ENCODE data around the gene MACO1.
"Not testable (repeated sequence)": the region's sequence is repeated elsewhere in the genome, so short reads cannot be mapped to it uniquely, and the experiment has no call there.

MACO1 gene

DNA sequence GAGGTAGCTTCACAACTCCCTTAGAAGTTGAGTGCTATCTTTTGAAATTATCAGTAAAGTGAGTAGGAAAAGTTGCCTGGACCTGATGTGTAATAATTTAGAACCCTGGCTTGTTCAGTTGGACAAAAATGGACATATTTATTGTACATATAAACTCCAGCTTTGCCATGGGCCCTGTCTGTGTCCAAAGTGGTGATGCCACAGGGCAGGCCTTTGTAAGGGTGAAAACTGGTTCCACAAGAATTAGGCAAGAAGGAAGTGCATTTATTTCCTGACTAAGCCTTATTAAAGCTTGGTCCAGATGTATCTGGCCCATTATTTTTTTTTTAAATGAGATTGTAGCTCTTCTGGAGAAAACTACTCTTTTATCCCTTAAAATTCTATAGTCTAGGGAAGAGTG is 47.9 kb downstream of the MACO1 start:
- H3K4me3 ChIP-seq (ENCODE audit: low read length), result no peak overlapping the region
- DNase-seq (ENCODE audit: low read depth, low spot score), result no peak

DNA sequence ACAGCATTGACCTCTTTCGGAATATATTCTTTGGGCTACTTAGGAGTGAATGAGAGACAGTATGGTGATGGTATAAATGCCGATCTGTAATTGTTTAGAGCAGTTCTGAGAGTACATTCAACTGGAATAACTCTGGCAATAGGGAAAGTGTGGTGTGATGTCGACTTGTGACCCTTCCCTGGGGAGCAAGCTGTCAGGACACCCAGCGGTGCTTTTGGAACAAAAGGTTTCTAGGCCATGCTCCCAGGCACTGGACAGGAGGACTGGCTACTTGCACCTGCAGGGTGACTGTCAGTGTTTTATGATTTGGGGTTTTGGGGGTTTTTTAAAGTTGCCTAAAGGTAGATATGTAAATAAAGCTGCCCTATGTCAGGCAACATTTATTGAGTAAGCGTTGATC is 50.9 kb downstream of the MACO1 start:
- H3K4me3 ChIP-seq (ENCODE audit: low read length), result no peak overlapping the region
- DNase-seq (ENCODE audit: low read depth, low spot score), result no peak

DNA sequence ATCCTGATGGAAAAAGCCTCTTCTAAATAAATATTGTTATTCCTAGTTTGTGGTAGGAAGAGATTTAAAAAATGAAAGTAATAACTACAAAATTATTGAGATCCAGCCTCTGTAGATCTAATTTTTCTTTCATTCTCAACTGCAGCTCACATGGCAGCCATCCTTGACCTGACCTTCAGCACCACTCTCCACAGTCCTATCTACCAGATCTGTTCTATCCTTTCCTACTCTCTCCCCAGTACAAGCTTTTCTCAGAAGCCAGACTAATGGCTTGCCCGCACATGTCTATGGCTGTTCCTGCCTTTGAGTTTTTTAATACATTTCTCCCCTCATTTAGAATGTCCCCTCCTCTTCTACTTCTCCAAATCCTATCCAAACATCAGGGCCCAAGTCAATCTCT is 51.5 kb downstream of the MACO1 start:
- no peak overlapping the region for H3K4me3 ChIP-seq (ENCODE audit: low read length)
- DNase-seq (ENCODE audit: low read depth, low spot score), result no peak

DNA sequence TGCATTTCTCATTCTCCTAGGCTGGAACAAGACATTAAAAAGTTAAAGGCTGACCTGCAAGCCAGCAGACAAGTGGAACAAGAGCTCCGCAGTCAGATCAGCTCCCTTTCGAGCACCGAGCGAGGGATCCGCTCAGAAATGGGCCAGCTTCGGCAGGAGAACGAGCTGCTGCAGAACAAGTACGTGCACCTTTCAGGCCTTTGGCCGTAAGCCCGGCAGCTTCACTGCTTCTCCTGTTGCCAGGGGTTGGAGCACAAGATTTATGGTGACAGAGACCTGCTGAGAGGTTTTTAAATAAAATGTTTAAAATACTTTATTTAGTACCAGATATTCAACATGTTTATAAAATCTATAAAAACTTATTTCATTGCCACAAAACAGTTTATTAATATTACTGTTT is 53.4 kb downstream of the MACO1 start:
- H3K4me3 ChIP-seq (ENCODE audit: low read length), result no peak overlapping the region
- no peak for DNase-seq (ENCODE audit: low read depth, low spot score)

DNA sequence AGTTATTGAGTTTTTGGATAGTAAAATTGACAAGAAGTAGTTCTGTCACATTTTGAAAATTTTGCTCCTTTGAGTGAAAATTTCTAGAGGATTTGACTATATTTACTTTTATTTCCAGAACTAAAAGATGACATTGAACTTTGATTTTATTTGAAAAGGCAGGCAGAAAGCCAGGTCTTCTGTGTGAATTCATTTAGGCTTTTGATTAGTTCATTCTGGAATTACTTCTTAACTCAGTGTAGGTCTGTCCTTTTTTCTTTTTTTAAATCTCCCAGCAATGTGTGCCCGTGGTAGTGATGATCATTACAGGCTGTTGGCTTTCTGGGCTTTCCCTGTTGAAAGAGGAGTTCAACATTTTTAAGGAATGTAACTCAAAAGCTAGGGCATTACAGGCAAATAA is 53.8 kb downstream of the MACO1 start:
- DNase-seq (ENCODE audit: low read depth, low spot score), result no peak

DNA sequence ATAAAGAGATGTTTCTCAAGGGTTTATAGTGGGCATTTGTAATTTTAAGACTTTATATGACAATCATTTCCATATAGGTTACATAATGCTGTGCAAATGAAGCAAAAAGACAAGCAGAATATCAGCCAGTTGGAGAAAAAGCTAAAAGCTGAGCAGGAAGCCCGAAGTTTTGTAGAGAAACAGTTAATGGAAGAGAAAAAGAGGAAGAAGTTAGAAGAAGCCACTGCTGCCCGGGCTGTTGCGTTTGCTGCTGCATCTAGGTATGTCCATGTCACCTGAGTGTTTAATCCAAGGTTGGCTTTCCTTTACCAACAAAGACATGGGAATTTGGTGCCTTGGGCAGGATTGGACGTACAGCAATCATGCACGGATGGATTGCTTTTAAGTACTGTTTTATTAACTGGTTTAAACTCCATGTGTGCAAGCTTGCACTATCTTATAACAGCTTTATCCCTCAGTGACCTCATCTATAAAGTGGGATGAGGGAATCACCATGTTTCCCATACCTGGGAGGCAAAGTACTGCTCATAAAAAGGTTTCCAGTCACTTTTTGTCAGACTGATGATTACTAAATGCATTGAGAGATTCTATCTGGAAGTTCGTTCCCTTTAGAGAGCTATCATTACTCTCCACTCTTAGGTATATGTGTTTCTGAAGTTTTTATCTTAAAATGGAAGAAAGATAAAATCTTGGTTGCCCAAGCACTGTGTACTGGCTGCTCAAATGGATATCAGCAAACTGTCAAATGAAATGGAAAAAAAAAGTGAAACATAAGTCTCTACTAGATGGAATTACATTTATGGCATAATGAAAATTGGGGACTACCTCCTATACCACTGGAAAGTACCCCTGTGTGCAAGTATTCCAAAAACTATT is 55.1 kb downstream of the MACO1 start:
- H3K4me3 ChIP-seq (ENCODE audit: low read length), result no peak overlapping the region
- no peak for DNase-seq (ENCODE audit: low read depth, low spot score)

More for the DNA sequence above, 53.8 kb downstream of the MACO1 start:
- no peak overlapping the region for H3K4me3 ChIP-seq (ENCODE audit: low read length)

DNA sequence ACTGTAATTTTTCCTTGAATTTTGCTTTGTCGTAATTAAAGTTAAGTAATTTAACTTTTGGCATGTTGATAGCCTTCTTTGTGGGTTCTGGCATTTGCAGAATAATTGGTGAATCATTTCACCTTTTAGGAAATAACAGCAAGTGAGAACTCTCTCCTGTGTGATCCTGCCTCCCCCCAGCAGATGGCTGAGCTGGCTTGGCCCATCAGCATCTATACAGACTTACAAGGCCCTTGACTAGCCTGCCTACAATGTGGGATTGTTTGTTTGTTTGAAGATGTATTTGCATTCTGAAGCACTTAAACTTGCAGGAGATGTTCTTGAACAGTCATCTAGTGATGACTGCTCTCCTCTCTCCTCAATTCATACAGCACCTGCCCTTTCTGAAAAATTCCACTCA is 55.9 kb downstream of the MACO1 start:
- no peak overlapping the region for H3K4me3 ChIP-seq (ENCODE audit: low read length)
- no peak for DNase-seq (ENCODE audit: low read depth, low spot score)

DNA sequence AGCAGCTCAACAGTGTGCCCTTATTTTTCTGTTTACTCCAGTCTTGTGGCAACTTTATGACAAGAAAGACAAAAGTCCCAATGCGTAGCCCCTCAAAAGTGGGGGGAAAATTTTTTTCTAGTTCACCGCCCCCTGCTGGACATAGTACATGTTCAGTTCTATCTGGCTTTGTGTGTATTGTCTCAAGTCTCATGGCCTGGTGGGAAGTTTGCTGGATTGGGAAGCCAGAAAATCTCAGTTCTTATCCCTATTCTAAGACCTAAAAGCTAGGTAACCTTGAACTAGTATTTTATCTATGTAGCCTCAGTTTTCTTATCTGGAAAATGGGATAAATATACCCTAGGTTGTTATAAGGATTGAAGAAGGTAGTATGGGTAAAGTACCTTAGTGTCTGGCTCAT is 56.9 kb downstream of the MACO1 start:
- no peak for DNase-seq (ENCODE audit: low read depth, low spot score)
- no peak overlapping the region for H3K4me3 ChIP-seq (ENCODE audit: low read length)

DNA sequence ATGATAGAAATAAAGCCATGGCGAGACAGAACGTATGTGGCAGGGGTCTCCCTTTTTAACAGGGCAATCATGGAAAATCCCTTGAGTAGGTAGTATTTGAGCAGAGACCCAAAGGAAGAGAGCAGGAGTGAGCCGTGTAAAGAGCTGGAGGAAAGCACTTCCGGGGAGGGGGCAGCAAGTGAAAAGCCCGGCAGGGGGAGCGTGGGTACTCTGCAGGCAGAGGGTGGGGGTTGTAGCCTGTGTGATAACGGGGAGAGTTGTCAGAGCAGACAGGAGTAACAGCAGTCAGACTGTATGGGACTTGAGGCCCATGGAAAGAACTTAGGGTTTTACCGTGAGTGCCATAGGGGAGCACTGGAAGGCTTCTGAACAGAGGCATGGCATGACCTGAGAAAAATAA is 61.6 kb downstream of the MACO1 start:
- DNase-seq (ENCODE audit: low read depth, low spot score), result no peak
- no peak overlapping the region for H3K4me3 ChIP-seq (ENCODE audit: low read length)

DNA sequence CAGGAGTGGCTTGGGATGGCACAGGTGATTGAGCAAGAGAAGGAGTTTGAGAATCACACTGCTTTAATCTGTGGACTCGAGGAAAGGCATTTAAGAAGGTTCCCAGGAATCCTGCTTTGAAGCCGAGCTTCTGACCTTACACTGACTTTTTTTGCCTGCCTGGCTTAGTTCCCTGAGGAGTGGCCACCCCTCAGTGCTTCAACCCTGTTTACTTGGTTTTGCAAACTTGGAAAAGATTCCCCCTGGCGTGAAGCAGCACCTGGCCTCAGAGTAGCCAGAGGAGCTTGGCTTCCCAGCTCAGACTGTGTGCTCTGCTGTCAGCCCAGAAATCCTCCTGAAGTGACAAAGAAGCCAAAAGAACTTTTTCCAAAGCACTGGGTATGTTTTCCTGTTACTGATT is 64.3 kb downstream of the MACO1 start:
- DNase-seq (ENCODE audit: low read depth, low spot score), result no peak
- no peak overlapping the region for H3K4me3 ChIP-seq (ENCODE audit: low read length)

DNA sequence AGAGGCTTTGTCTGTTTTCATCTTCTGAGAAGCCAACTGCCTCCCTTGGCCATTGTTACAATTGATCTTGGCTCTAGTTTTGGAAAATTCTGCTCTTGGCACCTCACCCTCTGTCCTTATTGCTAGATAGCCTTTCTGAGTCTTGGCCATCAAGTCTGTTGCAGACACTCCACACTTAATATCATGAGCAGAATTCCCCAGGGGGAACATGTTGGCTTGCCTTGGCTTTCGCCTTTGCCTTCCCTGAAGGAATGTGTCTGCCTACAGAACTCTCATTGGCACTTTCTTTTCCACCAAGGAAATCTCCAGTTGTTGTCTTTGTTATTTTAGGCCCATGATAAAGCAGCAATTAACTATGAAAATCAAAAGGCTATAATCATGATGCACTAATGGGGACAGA is 70.0 kb downstream of the MACO1 start:
- no peak overlapping the region for H3K4me3 ChIP-seq (ENCODE audit: low read length)
- no peak for DNase-seq (ENCODE audit: low read depth, low spot score)

DNA sequence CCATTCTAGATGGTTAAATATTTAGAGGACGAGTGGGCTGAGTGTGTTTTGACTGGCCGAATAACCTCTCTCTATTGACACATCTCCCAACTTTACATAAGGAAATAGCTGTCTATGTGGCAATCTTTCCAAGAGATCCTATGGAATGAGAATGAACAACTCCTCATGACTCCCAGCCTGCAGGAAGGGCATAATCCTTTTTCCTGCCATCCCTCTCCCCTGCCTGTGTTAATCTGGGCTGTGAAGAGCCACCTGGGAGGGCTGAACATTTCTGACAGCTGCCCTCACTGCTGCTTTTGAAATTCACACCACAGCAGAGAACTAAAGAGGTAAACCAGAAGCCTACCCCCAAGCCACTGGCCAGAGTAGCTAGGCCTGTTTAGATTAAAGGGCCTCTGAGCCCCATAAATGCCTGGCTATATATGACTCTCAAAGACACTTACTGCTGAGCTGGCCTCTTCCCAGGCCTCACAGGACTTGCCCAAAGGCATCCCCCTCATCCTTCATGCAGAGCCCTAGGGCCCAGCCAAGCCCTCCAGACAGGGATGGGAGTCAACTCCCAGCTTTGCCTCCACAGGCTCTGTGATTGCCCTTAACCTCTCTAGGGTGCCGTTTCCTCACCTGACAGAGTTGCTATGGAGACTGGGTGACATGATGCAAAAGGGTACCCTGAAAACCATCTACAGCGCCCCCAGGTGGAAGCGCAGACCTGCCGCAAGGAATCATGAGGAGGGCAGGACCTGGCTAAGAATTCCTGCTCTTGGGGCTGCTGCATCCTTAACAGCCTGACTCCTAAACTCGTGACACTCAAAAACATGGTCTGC is 70.8 kb downstream of the MACO1 start:
- no peak overlapping the region for H3K4me3 ChIP-seq (ENCODE audit: low read length)
- no peak for DNase-seq (ENCODE audit: low read depth, low spot score)

DNA sequence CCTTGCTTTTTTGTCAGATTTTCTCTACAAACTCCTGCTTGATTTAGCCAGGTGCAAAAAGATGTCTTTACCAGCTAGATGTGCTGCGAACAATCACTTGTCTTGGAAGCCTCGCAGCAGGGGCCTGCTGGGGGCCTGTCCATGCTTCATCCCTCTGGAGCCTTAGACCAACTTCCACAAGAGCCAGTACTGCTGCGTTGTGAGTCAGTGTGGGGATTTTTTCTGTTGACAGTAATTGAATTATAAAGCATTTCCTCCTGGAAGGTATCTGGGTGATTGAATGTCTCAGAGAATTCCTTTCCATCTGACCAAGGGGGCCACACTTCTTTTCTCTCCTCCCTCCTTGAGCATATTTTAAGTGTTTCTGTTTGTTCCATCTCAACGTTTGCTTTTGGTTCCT is 72.3 kb downstream of the MACO1 start:
- no peak overlapping the region for H3K4me3 ChIP-seq (ENCODE audit: low read length)
- DNase-seq (ENCODE audit: low read depth, low spot score), result no peak

DNA sequence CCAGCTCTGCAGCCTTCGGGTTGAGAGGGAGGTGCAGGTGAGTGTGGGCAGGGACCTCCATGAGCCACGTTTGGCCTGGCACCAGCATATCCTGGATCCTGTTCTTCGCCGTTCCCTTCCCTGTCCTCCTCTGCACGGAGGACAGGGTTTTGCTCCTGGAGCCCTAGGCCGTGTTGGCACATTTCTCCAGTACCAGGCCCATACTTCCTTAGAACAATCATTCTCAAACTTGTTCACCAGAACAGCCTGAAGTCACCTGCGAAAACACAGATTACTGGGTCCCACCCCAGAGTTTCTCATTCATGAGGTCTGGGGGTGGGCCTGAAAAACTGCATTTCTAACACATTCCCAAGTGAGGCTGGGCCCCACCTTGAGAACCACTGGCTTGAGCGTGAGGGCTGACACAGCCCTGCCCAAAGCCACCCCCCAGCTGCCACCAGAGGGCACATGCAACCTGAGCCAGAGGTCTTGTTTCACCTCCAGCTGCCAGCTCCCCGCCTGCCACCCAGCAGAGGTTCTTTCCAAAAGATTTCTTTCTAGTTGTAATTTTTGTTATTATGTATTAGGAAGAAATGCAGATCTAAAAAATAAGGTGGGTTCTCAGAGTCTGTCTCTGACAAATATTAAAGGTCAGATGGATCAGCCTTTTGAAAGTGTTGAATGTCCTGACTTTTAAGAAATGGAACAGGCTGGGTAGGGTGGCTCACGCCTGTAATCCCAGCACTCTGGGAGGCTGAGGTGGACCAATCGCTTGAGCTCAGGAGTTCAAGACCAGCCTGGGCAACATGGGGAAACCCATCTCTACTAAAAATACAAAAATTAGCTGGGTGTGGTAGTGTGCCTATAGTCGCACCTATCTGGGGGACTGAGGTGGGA is 73.1 kb downstream of the MACO1 start:
- peak; percentile 30 for DNase-seq (ENCODE audit: low read depth, low spot score)

DNA sequence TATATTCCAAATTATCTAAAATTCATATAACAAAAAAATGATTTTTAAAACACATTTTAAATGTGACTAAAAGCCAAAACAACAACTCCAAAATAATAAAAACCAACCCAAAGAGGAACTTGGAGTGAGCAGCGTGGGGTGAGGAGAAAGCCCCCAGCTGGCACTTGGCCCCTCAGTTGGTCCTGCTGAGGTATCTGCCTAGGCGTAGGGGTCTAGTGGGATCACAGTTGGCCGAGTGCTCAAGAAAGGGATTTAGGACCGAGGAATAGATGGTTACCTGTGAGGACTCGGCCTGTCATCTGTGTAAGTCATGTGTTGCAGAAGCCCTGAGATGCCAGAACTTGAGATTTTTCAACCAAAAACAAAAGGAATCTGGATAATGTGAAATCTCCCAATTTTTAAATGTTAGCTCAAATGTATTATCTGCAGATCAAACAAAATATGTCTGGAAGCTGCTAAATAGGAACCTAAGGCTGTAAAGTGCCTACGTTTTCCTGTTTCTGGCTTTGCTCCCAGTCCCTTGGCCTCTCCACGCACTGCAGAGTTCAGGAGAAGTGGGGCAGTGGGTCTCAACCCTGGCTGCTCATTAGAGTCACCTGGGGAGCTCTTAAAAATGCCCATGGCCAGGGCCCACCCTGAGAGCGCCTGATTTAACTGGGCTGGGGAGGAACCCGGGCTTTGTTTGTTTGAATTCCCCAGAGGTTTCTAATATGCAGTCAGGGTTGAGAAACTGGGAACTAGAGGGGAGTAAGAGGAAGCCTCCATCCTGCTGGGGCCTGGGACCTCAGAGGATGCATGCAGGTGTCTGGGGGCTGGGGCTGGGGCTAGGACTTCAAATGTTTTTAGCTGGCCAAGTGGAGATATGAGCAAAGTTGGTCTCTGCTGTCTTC is 74.3 kb downstream of the MACO1 start:
- no peak overlapping the region for H3K4me3 ChIP-seq (ENCODE audit: low read length)
- no peak for DNase-seq (ENCODE audit: low read depth, low spot score)

More for the DNA sequence above, 73.1 kb downstream of the MACO1 start:
- no peak overlapping the region for H3K4me3 ChIP-seq (ENCODE audit: low read length)

DNA sequence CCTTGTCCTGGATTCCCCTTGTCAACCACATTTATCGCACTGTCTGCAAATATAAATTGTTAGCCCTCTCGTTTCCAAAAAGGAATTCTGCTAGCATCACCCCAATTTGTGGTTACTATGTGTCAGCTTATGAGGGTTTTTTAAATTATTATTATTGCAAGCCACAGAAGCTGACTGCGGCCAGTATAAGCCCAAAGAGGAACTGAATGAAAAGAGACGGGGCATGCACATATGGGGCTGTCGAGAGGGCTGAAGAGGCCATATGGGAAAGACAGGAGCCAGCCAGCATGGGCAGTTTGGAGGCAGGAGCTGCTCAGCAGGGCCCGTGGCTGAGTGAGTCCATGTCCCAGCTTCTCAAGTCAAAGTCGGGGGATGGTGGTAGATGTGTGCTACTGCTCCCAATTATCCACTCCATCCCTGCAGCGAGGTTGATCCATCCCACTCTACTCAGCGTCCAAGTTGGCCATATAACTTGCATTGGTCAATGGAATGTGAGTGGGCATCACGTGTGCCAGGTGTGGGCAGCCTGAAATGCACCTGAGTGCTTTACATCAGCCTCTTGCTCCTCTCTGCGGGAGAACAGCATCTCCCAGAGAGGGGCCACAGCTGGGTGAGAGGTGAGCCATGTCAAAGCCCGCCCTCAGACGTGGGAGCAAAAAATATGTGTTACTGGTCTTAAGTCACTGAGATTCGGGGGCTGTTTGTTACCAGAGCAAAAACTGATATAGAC is 75.1 kb downstream of the MACO1 start:
- H3K4me3 ChIP-seq (ENCODE audit: low read length), result no peak overlapping the region
- no peak for DNase-seq (ENCODE audit: low read depth, low spot score)

DNA sequence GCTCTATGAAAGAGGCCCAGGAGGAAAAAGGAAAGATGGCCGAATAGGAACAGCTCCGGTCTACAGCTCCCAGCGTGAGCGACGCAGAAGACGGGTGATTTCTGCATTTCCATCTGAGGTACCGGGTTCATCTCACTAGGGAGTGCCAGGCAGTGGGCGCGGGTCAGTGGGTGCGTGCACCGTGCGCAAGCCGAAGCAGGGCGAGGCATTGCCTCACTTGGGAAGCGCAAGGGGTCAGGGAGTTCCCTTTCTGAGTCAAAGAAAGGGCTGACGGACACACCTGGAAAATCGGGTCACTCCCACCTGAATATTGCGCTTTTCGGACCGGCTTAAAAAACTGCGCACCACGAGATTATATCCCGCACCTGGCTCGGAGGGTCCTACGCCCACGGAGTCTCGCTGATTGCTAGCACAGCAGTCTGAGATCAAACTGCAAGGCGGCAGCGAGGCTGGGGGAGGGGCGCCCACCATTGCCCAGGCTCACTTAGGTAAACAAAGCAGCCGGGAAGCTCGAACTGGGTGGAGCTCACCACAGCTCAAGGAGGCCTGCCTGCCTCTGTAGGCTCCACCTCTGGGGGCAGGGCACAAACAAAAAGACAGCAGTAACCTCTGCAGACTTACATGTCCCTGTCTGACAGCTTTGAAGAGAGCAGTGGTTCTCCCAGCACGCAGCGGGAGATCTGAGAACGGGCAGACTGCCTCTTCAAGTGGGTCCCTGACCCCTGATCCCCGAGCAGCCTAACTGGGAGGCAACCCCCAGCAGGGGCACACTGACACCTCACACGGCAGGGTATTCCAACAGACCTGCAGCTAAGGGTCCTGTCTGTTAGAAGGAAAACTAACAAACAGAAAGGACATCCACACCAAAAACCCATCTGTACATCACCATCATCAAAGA is 76.1 kb downstream of the MACO1 start:
- not testable (repeated sequence) for H3K4me3 ChIP-seq (ENCODE audit: low read length)

More for the DNA sequence above, 76.1 kb downstream of the MACO1 start:
- DNase-seq (ENCODE audit: low read depth, low spot score), result not testable (repeated sequence)

Measured in Jurkat, Clone E6-1 (cell line).